Cardiac septum (tissue), 1 donor: ENCODE results near the gene PLS1. TPM values are rescaled to one million over a fixed set of nuclear protein-coding genes. Genes with fewer than 3 reads are reported as not detected.
"Not testable (repeated sequence)": the region's sequence is repeated elsewhere in the genome, so short reads cannot be mapped to it uniquely, and the experiment has no call there.

Experiments used
- DNase-seq: peaks from one replicate; pipeline ENCODE4 v3.0.0-alpha.2; 2020; ENCODE audit warnings: low spot score
- intact Hi-C: fragments of 100-400 bp; cut with DNase I; formaldehyde crosslinking; loops from one replicate; pipeline ENCODE4 v1.14.0; 2022
- total RNA-seq: library from RNA; stranded (reverse); fragmentation: NEBNext Ultra II Directional; extraction: Animal tissue kit (Norgen Biotek cat#: 25700); gene quantifications from one replicate; pipeline ENCODE4 v1.2.1, GENCODE V29; 2021
- donor health status: DM: no; HTN: no; CAD: no.

PLS1 gene
- total RNA-seq, 1 donor from 2014 or later, result 0.81 TPM

GRCh38 chr3:142664311-142664710 is 68.1 kb downstream of the PLS1 start:
- intact Hi-C loops, result no loop called here
- no peak for DNase-seq

DNA sequence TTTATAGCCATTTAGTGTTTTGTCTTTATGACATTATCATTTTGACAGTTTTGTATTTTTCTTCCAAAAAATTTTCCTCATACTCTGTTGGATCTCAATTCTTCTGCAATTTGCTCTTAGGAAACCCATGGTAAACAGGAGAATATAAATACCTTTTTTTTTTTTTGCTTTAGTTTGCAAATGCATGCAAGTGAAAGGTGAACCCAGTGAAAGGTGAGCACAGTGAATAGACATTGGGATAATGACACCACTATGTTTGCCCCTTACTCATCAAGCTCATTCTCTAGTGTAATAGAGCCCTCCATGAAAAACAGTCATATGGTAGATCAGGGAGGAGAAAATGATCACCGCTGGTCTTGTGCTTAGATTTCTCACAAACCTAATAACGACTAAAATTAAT is 68.6 kb downstream of the PLS1 start:
- intact Hi-C loops, result no loop called here
- DNase-seq, result no peak

GRCh38 chr3:142670120-142670519 is 73.9 kb downstream of the PLS1 start:
- DNase-seq, result no peak
- intact Hi-C loops, result no loop called here

DNA sequence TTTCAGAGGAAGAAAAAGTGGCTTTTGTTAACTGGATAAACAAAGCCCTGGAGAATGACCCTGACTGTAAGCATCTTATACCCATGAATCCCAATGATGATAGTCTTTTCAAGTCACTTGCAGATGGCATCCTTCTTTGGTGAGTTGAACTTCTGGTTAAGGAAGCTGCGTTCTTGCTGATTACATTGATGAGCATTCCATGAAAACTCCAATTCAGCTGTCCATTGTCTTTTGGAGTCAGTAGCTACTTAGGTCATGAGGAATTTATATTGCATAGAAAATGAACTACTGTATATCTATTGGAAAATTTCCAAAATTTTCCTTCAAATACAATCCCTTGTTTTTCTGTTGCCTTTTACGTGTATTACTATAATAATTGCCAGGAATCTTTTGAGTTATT is 80.0 kb downstream of the PLS1 start:
- intact Hi-C loops, result no loop called here
- no peak for DNase-seq

DNA sequence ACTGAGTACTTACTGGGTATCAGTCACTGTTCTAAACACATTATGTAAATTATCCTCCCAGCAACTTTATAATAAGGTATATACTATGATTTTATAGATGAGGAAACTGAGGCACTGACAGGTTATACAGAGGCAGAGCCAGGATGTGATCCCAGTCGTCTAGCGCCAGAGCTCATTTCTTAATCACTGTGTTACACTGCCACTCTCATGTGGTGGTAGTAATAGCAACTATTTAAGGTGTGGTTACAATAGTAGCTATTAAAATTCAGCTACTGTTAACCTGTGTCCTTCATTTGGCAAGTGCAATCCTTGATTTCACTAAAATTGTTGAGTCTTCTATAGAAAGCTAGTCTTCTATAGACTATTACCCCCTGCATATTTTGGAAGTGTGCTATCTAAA is 84.5 kb downstream of the PLS1 start:
- intact Hi-C loops, result no loop called here
- no peak for DNase-seq

DNA sequence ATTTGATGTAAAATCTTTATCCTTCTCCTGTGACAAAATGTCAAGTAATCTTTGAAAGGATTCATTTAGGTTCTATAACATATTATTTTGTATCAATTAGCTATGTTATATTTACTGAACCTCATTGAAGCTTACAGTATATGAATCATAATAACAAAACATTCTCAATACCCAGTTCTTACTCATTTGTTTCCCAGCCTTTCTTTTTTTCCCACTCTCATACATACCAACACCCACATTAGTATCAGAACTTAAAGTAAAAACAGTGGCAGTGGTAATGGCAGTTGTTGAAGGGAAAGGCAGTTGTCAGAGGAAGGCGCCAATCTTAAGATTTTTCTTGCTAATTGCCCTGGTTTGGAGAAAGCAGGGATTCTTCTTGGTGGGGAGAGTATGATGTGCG is 94.4 kb downstream of the PLS1 start:
- DNase-seq, result no peak

DNA sequence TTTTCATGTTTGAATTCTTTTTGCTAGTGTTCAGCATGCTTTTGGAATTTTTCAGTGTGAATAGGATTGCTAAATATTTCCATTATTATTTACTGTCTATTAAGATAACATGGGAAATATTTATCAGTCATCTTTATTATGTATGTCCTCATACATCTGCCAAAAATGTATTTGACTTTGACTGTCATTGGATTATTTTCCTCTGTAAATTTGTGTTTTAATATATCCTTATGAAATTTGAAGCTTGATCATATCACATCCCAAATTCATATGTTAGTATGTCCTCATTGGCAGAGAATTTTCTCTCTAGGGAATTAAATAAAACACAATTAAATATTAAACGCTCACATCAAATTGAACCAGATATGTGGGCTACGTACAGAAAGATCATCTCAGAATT is 95.3 kb downstream of the PLS1 start:
- DNase-seq, result no peak
- intact Hi-C loops, result no loop called here

More for the DNA sequence above, 94.4 kb downstream of the PLS1 start:
- intact Hi-C loops, result no loop called here

- intact Hi-C loops, result no loop called here
- DNase-seq, result no peak
Observed at GRCh38 chr3:142693136-142693853, 97.1 kb downstream of the PLS1 start.

DNA sequence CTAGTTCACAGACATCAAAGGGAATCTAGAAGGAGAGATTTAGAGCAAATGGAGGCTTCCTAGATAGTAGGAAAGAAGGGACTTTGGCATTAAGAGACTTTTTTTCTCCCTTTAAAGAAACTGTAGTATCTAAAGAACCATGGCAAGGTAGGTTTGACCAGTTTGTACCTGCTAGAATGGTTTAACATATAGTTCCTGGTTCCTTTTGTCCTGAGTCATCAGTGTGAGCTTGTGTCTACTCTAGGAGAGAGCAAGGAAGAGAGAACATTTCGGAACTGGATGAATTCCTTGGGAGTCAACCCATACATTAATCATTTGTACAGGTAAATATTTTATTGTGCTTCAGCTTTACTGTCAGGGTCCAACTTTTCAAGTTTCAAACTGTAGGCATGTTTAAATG is 98.0 kb downstream of the PLS1 start:
- DNase-seq, result no peak
- intact Hi-C loops, result no loop called here

DNA sequence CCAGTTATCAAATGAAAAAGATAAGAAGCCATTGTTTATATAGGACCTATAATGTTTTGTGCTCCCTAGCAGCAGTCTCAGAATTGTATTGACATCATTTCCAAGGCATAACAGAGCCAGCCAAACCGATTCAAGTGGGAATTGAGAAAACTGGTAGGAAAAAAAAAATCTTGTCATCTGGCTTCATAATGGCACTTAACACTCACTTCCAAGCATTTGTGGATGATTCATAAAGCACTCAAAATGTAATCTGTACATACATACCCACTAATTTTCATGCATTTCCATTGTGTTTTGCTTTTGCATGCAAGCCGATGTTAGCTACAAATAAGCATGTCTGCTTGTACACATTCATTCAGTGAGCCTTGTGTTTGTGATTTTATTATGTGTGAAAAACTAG is 109.0 kb downstream of the PLS1 start:
- DNase-seq, result no peak
- intact Hi-C loops, result no loop called here

- intact Hi-C loops, result no loop called here
- no peak for DNase-seq
Observed at GRCh38 chr3:142706321-142707127, 110.3 kb downstream of the PLS1 start.

DNA sequence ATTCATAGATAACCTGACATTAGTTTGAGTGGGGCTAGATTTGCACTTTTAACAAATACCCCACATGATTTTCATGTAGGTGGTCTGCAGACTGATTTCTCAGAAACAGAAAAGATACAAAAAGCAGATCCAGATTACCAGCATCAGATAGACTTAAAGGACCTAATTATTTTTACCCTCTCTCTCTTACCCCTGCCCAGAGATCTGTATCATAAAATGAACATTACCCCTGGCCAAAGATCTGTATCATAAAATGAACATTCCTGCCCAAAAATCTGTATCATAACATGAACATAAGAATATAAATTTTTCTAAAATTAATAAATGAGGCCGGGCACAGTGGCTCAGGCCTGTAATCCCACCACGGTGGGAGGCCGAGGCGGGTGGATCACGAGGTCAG is 113.0 kb downstream of the PLS1 start:
- intact Hi-C loops, result no loop called here
- DNase-seq, result no peak

- intact Hi-C loops, DNase-seq: not testable (repeated sequence)
Observed at GRCh38 chr3:142714882-142715281, 118.7 kb downstream of the PLS1 start.

- DNase-seq, result no peak
- intact Hi-C loops, result no loop called here
Observed at GRCh38 chr3:142716102-142716501, 119.9 kb downstream of the PLS1 start.

GRCh38 chr3:142723665-142723967 is 127.4 kb downstream of the PLS1 start:
- intact Hi-C loops, result loop anchor here (5.0 to 10.0 kb wide), 2 partner anchors 141 to 281 kb away; partner anchors contain the start of gene U2SURP
- no peak for DNase-seq

DNA sequence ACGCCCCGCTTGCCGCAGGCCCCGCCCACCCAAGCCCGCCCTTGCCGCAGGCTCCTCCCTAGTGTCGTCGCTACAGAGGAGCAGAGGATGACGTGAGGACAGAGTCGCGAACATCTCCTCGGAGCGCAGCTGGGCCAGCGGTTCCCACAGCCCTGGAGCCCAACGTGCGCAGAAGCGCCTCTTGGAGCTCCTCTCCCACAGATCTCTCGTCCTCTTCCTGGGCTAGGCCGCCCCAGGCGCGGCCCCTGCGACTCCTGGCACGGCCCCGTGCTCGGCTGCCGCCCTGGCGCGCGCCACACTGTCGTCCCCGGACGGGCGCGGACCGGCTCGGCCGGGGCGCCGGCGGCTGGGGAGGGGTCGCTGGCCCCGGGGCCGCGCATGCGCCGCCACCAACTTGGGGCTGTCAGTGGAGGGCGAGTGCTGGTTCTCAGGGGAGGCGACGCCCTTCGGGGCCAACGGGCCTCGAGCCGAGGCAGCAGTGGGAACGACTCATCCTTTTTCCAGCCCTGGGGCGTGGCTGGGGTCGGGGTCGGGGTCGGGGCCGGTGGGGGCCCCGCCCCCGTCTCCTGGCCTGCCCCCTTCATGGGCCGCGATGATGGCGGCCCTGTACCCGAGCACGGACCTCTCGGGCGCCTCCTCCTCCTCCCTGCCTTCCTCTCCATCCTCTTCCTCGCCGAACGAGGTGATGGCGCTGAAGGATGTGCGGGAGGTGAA is 127.9 kb downstream of the PLS1 start, which contains the start of gene TRPC1:
Gene TRPC1, plus strand, starts transcription at position 67 of the 714 bp plus-strand sequence. Its CDS starts 526 bp downstream, at position 593.
- intact Hi-C loops, result loop anchor here (1.0 to 10.0 kb wide), 3 partner anchors 11 to 281 kb away; partner anchors contain the start of gene U2SURP
- peak; percentile 87 for DNase-seq

DNA sequence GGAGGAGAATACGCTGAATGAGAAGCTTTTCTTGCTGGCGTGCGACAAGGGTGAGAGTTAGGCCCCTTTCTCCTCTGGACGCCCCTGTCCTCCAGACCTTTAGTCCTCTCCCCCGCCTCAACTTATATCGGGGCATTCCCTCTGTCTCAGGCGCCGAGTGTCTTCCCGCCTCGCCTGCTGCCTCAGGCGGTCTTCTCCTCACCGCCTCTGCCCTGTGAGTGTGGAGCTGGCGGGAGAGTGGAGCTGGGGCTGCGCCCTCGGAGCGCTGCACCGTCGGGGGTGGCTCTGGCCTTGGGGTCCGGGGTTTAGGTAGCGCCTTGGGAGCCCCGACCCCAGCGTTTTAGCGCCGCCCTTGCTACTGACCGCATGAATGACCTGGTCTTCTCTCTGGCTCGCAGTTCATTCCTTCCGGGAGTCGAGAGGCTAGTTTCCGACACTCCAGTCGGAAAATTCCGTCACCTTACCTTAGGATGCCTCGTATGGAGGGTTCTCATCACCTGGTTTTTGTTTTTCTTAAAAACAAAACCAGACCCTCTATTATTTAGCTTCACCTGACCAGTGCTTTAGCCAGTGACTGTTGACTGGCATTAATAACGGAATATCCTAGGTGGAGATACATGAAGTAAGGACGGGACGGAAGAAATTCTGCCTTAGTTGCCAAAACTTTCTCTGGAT is 128.6 kb downstream of the PLS1 start:
- intact Hi-C loops, result loop anchor here (1.0 to 10.0 kb wide), 3 partner anchors 10 to 280 kb away; partner anchors contain the start of gene U2SURP
- peak; percentile 76 for DNase-seq

DNA sequence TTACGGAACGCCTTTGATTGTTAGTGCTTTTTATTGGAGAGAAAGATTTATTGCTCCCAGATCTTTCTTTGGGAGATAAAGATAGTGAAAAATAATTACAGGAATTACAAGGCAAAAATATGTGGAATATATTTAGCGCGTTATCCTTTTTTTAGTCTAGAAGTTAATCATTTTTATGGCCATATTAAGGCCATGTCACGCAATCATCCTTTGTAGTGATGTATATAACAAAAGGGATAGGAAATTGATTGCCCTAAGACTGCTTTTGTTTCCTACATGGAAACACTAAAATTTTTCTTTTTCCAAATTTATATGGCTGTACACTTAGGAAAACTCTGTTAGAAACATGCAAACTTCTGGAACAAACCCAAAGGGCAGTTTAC is 129.2 kb downstream of the PLS1 start:
- no peak for DNase-seq
- intact Hi-C loops, result loop anchor here (10.0 kb wide), 1 partner anchor 279 kb away; the partner anchor contains the start of gene U2SURP

DNA sequence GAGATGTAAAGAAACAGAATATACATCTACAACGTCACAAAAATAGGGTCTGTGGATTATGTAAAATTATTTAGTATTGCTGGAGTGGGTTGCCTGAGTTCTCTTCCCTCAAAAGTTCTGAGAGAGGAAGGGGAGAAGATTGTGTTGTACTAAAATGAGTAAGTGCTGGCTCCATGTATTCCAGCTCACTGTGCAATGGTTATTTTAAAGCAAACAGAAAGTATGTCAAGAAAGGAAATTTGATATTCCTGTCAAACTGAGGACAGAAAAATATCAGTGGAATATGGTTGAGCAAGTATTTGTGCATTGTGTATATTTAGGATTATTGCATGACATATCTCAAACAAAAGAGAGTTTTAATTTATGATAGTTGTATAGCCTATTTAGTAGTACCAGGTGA is 129.8 kb downstream of the PLS1 start:
- intact Hi-C loops, result loop anchor here (10.0 kb wide), 1 partner anchor 279 kb away; the partner anchor contains the start of gene U2SURP
- DNase-seq, result no peak

DNA sequence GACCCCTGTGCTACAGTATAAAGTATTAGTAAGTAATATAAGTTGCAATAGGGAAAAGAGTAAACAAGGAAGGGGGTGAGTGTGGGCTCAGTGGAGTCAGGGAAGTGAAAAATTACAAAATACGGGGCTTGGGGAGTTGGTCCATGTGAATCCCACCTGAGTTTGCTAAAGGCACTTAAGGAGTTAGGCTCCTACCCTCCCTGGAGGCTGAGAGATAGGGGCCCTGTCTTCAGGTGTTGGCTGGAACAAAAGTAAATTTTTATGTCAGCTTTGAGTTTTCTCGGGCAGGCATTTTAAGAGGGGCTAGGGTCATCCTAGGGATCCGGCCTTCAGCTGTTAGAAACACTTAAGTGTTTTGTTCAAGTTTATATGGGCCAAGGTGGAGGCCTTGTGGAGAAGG is 135.9 kb downstream of the PLS1 start:
- no peak for DNase-seq
- intact Hi-C loops, result no loop called here
